Stomach (tissue), 4 donors: ENCODE measurements around the gene LY9.

Source experiments
- CTCF ChIP-seq, 7 experiments: fragments of 450-650 bp in 4 of 7; fragments of 200-600 bp in 3 of 7; sonication (generic) in 3 of 7; IDR thresholded peaks; one replicate each; pipeline ENCODE4 v1.5.1; 2016 to 2019; ENCODE audit warnings: antibody characterized with exemption in 7 of 7, control low read depth in 2 of 7, mild to moderate bottlenecking in 1 of 7
- POLR2A ChIP-seq, 4 donors: fragments of 450-650 bp; IDR thresholded peaks; one replicate each; pipeline ENCODE4 v1.6.1; 2016; ENCODE audit warnings: antibody characterized with exemption in 4 of 4, control low read depth in 2 of 4, mild to moderate bottlenecking in 1 of 4, moderate library complexity in 1 of 4

DNA sequence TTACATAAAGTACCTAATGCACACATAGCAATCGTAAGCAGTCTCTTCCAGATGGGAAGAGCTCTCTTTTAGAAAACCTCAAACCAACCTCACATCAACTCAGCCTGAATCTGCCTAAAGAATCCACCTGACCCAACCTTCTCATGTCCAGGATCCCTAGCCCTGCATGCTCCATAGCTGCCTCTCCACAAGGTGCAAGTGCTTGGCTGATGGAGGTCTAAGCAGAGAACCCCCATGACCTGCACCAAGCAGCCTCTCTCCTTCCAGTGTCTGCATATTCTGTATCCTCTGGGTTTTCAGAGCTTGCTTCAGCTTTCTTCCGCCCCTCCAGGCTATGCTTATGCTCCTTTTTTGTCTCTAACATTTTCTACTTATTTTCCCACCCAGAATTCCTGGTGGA is 2.5 kb downstream of the LY9 start:
- TF ChIP-seq CTCF (IDR thresholded peaks at IDR 0.05) (no peak), POLR2A (IDR thresholded peaks at IDR 0.05) (no peak)
